Esophagus (tissue), 2 donors: Measurements from ENCODE around the gene NECAB2. TPM values are rescaled to one million over a fixed set of nuclear protein-coding genes. Genes with fewer than 3 reads are reported as not detected.
A peak's percentile ranks its signal among the peaks of the same experiment; 100 is the strongest.

Experiments used
- H3K27ac ChIP-seq, 2 donors: one replicate each; pipeline ENCODE4 v1.5.1; 2013; ENCODE audit warnings: low read depth in 2 of 2, mild to moderate bottlenecking in 2 of 2, inconsistent platforms in 1 of 2, low read length in 1 of 2, moderate library complexity in 1 of 2
- H3K27me3 ChIP-seq, 2 donors: one replicate each; pipeline ENCODE4 v1.6.1; 2013; ENCODE audit warnings: low read length in 2 of 2, control low read depth in 1 of 2, mild to moderate bottlenecking in 1 of 2; ENCODE audit not compliant: insufficient read depth in 2 of 2, control insufficient read depth in 1 of 2
- H3K36me3 ChIP-seq, 2 donors: one replicate each; pipeline ENCODE4 v1.6.1; 2013; ENCODE audit warnings: low read length in 1 of 2; ENCODE audit not compliant: control insufficient read depth in 2 of 2, insufficient read depth in 2 of 2
- H3K4me1 ChIP-seq, 2 donors: one replicate each; pipeline ENCODE4 v1.6.1; 2013; ENCODE audit warnings: low read length in 1 of 2; ENCODE audit not compliant: control insufficient read depth in 2 of 2, insufficient read depth in 2 of 2
- H3K4me3 ChIP-seq, 2 donors: one replicate each; pipeline ENCODE4 v1.5.1; 2013; ENCODE audit warnings: low read length in 2 of 2, mild to moderate bottlenecking in 2 of 2, low read depth in 1 of 2, moderate library complexity in 1 of 2
- H3K9me3 ChIP-seq, 2 donors: one replicate each; pipeline ENCODE4 v1.6.1; 2013; ENCODE audit warnings: mild to moderate bottlenecking in 2 of 2, low read depth in 1 of 2, low read length in 1 of 2, moderate library complexity in 1 of 2; ENCODE audit not compliant: control insufficient read depth in 2 of 2, insufficient read depth in 1 of 2
- WGBS, 2 donors: extraction: QIAGEN DNeasy Blood & Tissue Kit; methylation state at CpG; one replicate each; pipeline ENCODE4 v1.1.7; 2013; 5-methylcytosine and 5-hydroxymethylcytosine counted together
- polyA plus RNA-seq, 2 donors: library from polyadenylated mRNA; stranded (reverse); fragments of 200-250 nt; gene quantifications; one replicate each; pipeline ENCODE4 v1.2.3, GENCODE V29; 2013
- donor health status: healthy with polysubstance abuse.
- donor health status: Bipolar disorder and iron deficiency.

NECAB2 gene
- polyA plus RNA-seq, 2 donors, result not detected

DNA sequence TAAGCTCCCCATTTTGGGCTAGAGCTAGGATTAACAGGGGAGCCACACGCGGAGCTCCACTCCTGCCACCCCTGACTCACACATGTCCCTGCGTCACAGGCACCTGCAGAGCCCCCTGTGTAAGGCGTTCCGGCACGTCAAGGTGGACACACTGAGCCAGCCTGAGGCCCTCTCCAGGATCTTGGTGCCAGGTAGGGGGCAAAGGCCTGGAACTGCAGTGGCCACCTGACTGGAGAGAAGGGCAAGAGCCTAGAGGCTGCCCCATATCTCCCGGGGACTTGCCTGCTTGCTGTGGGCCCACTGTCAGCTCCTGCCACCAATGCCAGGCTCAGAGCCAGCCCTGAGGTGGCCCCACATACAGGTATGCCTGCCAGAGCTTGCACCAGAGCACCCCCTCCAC, 33.7 kb downstream of the NECAB2 start:
- H3K36me3 ChIP-seq, result no peaks in the 10 kb centered on the region
- no peak overlapping the region for H3K4me3 ChIP-seq
- WGBS, 2 donors, result 89 to 92% methylated on average over 7 of the region's 7 CpGs
- H3K27me3 ChIP-seq, result no peaks in the 10 kb centered on the region
- no peak overlapping the region for H3K27ac ChIP-seq
- no peaks in the 10 kb centered on the region for H3K4me1 ChIP-seq
- no peaks in the 10 kb centered on the region for H3K9me3 ChIP-seq

DNA sequence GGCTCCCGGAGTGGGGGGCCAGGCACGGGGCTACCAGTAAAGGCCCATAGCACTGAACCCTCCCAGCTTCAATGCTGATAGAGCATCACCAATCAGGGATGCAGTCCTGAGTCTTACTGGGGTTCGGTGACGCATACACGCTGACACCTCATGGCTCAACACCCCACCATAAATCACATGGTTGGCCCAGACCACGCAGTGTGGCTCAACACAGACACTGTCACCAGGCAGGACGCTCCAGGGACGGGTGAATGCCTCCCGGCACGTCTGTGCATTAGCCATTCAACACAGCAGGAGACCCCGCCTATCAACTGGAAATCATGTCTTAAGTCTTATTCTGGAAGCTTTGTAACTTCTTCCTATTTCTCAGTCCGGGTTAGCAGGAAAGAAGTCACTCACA, 35.0 kb downstream of the NECAB2 start:
- Histone ChIP-seq H3K4me3 (no peak overlapping the region), H3K27me3 (no peaks in the 10 kb centered on the region), H3K9me3 (no peaks in the 10 kb centered on the region), H3K27ac (no peak overlapping the region), H3K36me3 (no peaks in the 10 kb centered on the region), H3K4me1 (no peaks in the 10 kb centered on the region)
- 80 to 81% methylated on average over 12 of the region's 12 CpGs for WGBS, 2 donors

DNA sequence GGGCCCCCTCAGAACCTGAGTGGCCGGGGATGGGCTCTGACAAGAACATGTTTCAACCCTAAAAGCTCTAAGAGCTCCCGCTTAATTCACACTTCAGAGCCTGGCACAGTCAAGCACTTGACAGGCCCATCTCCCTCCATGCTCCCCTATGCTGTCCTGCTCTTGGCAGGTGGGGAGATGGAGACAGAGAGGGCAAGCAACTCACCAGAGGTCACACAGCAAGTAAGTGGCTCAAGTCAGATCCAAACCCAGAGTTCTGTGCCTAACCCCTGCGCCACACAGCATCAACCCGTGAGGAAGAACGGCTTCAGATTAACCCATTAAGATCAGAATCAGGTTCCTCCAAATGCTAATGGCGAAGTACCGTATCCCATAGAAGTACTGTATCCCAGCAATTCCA, 36.4 kb downstream of the NECAB2 start:
- H3K27me3 ChIP-seq, result no peaks in the 10 kb centered on the region
- H3K9me3 ChIP-seq, result peaks cover 0 to 3% of the 10 kb centered on the region in 2 donors
- no peak overlapping the region for H3K4me3 ChIP-seq
- no peaks in the 10 kb centered on the region for H3K4me1 ChIP-seq
- H3K27ac ChIP-seq, result no peak overlapping the region
- 79 to 84% methylated on average over 7 of the region's 7 CpGs for WGBS, 2 donors
- no peaks in the 10 kb centered on the region for H3K36me3 ChIP-seq

DNA sequence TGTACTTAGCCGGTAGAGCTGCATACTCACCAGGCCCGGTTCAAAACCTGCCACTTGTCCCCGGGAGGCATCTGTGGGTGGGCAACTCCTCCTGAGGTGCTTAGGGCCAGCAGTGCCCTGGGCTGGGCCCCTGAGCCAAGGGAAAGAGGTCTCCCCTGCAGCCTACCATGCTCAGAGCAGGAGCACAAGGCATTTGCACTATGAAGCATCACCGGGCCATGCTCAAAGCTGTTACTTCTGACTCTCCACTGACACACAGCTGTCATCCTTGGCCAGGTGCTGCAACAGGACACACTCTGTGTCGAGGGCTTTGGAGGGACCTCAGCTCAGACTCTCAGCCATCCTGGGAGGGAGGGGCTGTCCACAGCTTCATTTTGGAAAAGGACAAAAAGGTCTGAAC, 37.3 kb downstream of the NECAB2 start:
- Histone ChIP-seq H3K4me3 (no peak overlapping the region), H3K36me3 (no peaks in the 10 kb centered on the region), H3K27ac (no peak overlapping the region), H3K27me3 (no peaks in the 10 kb centered on the region), H3K9me3 (peaks cover 0 to 3% of the 10 kb centered on the region in 2 donors), H3K4me1 (no peaks in the 10 kb centered on the region)
- 69 to 73% methylated on average over 5 of the region's 5 CpGs for WGBS, 2 donors

DNA sequence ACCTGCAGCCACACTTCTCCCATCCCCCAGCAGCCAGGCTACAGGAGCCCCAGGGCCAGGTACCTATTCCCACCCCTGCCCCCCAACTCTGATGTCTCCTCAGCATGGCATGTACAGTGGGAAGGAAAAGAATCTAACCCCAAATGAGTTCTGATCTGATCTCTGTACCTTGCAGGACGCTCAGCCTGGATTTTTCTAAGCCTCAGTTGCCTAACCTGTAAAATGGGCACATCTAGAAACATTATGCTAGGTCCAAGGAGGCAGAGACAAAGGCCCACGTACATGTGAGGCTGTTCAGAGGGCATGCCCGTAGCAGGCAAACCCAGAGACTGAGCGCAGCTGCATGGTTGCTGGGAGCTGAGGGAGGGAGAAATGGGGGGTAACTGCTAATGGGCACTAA, 39.5 kb downstream of the NECAB2 start:
- 77 to 82% methylated on average over 4 of the region's 4 CpGs for WGBS, 2 donors
- Histone ChIP-seq H3K9me3 (peaks cover 0 to 3% of the 10 kb centered on the region in 2 donors), H3K4me3 (no peak overlapping the region), H3K36me3 (no peaks in the 10 kb centered on the region), H3K27me3 (no peaks in the 10 kb centered on the region), H3K27ac (no peak overlapping the region), H3K4me1 (no peaks in the 10 kb centered on the region)

DNA sequence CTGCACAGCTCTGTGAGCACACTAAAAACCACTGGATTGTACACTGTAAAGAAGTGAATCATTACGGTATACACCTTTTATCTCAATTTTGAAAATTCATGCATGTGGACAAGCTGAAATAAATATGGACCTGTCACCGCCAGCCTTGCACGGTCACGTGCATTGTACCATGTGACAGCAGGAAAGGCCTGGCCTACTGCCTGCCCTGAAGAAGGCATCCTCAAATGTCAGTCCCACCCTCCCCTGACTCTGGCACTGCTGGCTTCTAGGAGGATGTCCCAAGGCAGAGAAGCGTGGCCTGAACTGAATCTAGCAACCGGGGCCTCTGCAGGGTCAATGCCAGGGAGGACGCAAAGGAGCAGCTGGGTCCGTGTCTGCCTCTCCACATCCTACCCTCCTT, 39.9 kb downstream of the NECAB2 start:
- H3K4me3 ChIP-seq, result no peak overlapping the region
- no peaks in the 10 kb centered on the region for H3K4me1 ChIP-seq
- peaks cover 0 to 3% of the 10 kb centered on the region in 2 donors for H3K9me3 ChIP-seq
- WGBS, 2 donors, result 65 to 70% methylated on average over 8 of the region's 8 CpGs
- no peaks in the 10 kb centered on the region for H3K27me3 ChIP-seq
- no peak overlapping the region for H3K27ac ChIP-seq
- no peaks in the 10 kb centered on the region for H3K36me3 ChIP-seq

DNA sequence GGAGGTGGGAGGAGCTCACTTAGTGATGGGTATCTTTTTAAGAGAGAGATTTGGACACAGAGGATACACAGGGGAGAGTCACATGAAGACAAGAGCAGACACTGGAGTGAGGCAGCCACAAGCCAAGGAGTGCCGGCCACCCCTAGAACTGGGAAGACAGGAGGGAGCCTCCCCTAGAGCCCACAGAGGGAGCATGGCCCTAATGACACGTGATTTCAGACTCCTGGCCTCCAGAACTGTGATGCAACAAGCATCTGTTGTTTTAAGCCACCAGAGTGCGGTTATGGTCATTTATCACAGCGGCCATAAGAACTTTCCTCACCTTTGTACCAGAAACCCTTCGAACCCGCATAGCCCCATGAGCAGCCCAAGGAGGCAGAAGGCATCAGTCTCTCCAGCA, 41.2 kb downstream of the NECAB2 start:
- Histone ChIP-seq H3K4me3 (no peak overlapping the region), H3K9me3 (peaks cover under 1 to 4% of the 10 kb centered on the region in 2 donors), H3K4me1 (peaks cover 0 to 1% of the 10 kb centered on the region in 2 donors), H3K36me3 (no peaks in the 10 kb centered on the region), H3K27ac (no peak overlapping the region), H3K27me3 (no peaks in the 10 kb centered on the region)
- 88 to 94% methylated on average over 6 of the region's 6 CpGs for WGBS, 2 donors

DNA sequence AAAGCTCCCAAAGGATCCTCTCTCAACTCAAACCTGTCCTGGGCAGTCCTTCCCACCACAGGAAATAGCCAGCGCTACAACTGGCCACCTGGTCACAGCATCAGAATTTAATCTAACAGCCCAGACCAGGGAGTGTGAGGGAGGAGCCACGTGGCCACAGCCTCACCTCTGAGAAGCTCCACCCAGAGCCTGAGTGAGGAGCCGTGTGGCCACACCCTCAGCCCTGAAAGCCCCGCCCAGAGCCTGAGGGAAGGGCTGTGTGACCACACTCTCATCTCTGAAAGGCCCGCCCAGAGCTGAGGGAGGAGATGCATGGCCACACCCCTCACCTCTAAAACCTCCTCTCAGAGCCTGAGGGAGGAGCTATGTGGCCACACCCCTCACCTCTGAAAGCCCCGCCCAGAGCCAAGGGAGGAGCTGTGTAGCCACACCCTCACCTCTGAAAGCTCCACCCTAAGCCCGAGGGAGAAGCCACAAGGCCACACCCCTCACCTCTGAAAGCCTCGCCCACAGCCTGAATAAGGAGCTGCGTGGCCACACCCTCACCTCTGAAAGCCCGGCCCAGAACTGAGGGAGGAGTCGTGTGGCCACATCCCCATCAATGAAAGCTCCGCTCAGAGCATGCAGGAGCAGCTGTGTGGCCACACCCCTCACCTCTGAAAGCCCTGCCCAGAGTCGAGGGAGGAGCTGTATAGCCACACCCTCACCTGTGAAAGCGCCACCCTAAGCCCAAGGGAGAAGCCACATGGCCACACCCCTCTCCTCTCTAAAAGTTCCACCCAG, 45.9 kb downstream of the NECAB2 start:
- Histone ChIP-seq H3K4me1 (peaks cover 0 to 2% of the 10 kb centered on the region in 2 donors), H3K27ac (peak overlapping the region in 1 of 2 donors; percentile 16), H3K9me3 (peaks cover 5 to 7% of the 10 kb centered on the region in 2 donors), H3K27me3 (no peaks in the 10 kb centered on the region), H3K4me3 (no peak overlapping the region), H3K36me3 (no peaks in the 10 kb centered on the region)
- 15% methylated on average over 14 of the region's 14 CpGs for WGBS, 2 donors

DNA sequence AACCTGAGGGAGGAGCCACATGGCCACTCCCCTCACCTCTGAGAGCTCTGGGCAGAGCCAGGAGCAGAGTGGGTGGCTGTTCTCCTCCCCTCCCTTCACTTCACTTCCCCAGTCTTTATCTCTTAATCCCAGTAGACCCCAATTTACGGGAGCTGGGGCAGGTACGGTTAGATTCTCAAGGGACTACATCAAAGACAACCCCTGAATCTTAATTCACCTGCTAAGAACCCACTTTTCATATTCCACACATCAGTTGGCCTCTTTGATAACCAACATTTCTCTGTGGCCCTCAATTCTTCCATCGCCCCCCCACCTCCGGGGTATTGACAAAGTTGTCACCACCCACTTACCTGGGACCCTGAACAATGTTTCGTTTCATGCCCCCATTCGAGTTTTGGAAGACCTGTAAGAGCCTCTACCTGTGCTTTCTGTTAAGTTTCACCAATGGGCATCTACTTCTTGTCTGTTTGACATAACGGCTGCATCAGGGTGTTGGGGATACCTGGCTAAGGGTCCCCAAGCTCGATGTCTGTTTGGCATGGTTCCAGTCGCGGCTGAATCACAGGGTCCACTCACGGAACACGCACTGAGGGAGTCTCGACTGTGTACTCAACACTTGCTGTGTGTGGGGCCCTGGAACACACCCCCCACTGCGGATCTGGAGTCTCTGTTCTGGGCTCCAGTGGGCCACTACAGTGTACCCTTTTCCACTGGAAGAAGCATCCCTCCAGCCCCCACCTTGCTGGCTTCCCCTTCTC, 46.7 kb downstream of the NECAB2 start:
- no peak overlapping the region for H3K4me3 ChIP-seq
- no peaks in the 10 kb centered on the region for H3K36me3 ChIP-seq
- peaks cover 0 to 2% of the 10 kb centered on the region in 2 donors for H3K4me1 ChIP-seq
- no peaks in the 10 kb centered on the region for H3K27me3 ChIP-seq
- WGBS, 2 donors, result 69 to 71% methylated on average over 14 of the region's 14 CpGs
- H3K27ac ChIP-seq, result peak overlapping the region in 1 of 2 donors; percentile 16
- peaks cover 4 to 5% of the 10 kb centered on the region in 2 donors for H3K9me3 ChIP-seq
